OCI-LY3 (cell line): Measurements from ENCODE around the gene DDOST.

Source experiments
- H2AFZ ChIP-seq: fragments of 200-600, 300-600 bp; shearing (Covaris generic); 2 replicates; pipeline ENCODE4 v1.6.0; 2014; ENCODE audit warnings: antibody characterized with exemption, low read depth, low read length
- H3K27ac ChIP-seq: fragments of 200-600, 300-600 bp; sonication (generic); 2 replicates; pipeline ENCODE4 v1.5.1; 2014; ENCODE audit warnings: mild to moderate bottlenecking, low read length, moderate library complexity, mixed read lengths
- H3K27me3 ChIP-seq: fragments of 200-600, 300-600 bp; sonication (generic); 2 replicates; pipeline ENCODE4 v1.6.1; 2014; ENCODE audit warnings: low read depth, low read length, mixed read lengths
- H3K36me3 ChIP-seq: fragments of 200-600, 300-600 bp; sonication (generic); replicated peaks from 2 replicates; pipeline ENCODE3; 2014; ENCODE audit warnings: low read depth, low read length, mixed read lengths
- H3K4me1 ChIP-seq: fragments of 300-600, 200-600 bp; sonication (generic); 2 replicates; pipeline ENCODE4 v1.6.1; 2014; ENCODE audit warnings: low read length, mixed read lengths
- H3K4me2 ChIP-seq: fragments of 200-600, 300-600 bp; sonication (generic); 2 replicates; pipeline ENCODE4 v1.6.1; 2014; ENCODE audit warnings: low read length, mixed read lengths
- H3K4me3 ChIP-seq: fragments of 300-600, 200-600 bp; sonication (generic); 2 replicates; pipeline ENCODE4 v1.5.1; 2014; ENCODE audit warnings: antibody characterized with exemption, mild to moderate bottlenecking, low read length, moderate library complexity
- H3K79me2 ChIP-seq: fragments of 300-600, 200-600 bp; shearing (Covaris generic); 2 replicates; pipeline ENCODE4 v1.6.1; 2014; ENCODE audit warnings: mild to moderate bottlenecking, low read length, mixed read lengths
- H3K9ac ChIP-seq: fragments of 300-600, 200-600 bp; shearing (Covaris generic); 2 replicates; pipeline ENCODE4 v1.6.0; 2014; ENCODE audit warnings: mild to moderate bottlenecking, low read length, moderate library complexity
- H3K9me3 ChIP-seq: fragments of 200-600, 300-600 bp; shearing (Covaris generic); 2 replicates; pipeline ENCODE4 v1.6.1; 2014; ENCODE audit warnings: low read length, mixed read lengths; ENCODE audit not compliant: insufficient read depth
- H4K20me1 ChIP-seq: fragments of 200-600, 300-600 bp; sonication (generic); 2 replicates; pipeline ENCODE4 v1.6.1; 2016; ENCODE audit warnings: low read length, mixed read lengths; ENCODE audit not compliant: insufficient read depth
- CTCF ChIP-seq: fragments of 200-600, 300-600 bp; sonication (generic); IDR thresholded peaks from 2 replicates; pipeline ENCODE4 v1.5.1; 2014; ENCODE audit warnings: antibody characterized with exemption, low read length, low read depth
- EZH2phosphoT487 ChIP-seq: fragments of 200-600 bp; shearing (Covaris generic); IDR thresholded peaks from 2 replicates; pipeline ENCODE4 v1.6.1; 2018; ENCODE audit warnings: antibody characterized with exemption, mixed run types, low read depth

Gene DDOST

GRCh38 chr1:20689645-20690056 is 28.5 kb upstream of the DDOST start:
- Histone ChIP-seq H3K4me1 (no peaks in the 10 kb centered on the region), H3K4me2 (no peak overlapping the region), H3K9me3 (no peaks in the 10 kb centered on the region), H3K4me3 (no peak overlapping the region), H4K20me1 (no peaks in the 10 kb centered on the region), H2AFZ (no peak overlapping the region), H3K36me3 (no peaks in the 10 kb centered on the region), H3K79me2 (no peaks in the 10 kb centered on the region), H3K9ac (no peak overlapping the region), H3K27me3 (no peaks in the 10 kb centered on the region), H3K27ac (no peak overlapping the region)
- TF ChIP-seq EZH2phosphoT487 (no peak), CTCF (no peak)

- Histone ChIP-seq H3K27ac (no peak overlapping the region), H3K79me2 (no peaks in the 10 kb centered on the region), H3K4me1 (no peaks in the 10 kb centered on the region), H2AFZ (no peak overlapping the region), H3K9ac (no peak overlapping the region), H3K9me3 (no peaks in the 10 kb centered on the region), H3K27me3 (no peaks in the 10 kb centered on the region), H3K36me3 (no peaks in the 10 kb centered on the region), H3K4me3 (no peak overlapping the region), H4K20me1 (no peaks in the 10 kb centered on the region), H3K4me2 (no peak overlapping the region)
- TF ChIP-seq CTCF (no peak), EZH2phosphoT487 (no peak)
These were observed 25.9 kb upstream of the DDOST start for GRCh38 chr1:20686883-20687725.

- Histone ChIP-seq H3K9me3 (no peaks in the 10 kb centered on the region), H3K27ac (no peak overlapping the region), H3K9ac (no peak overlapping the region), H3K4me1 (no peaks in the 10 kb centered on the region), H2AFZ (no peak overlapping the region), H3K27me3 (no peaks in the 10 kb centered on the region), H3K36me3 (no peaks in the 10 kb centered on the region), H3K79me2 (no peaks in the 10 kb centered on the region), H4K20me1 (no peaks in the 10 kb centered on the region), H3K4me2 (no peak overlapping the region), H3K4me3 (no peak overlapping the region)
- TF ChIP-seq CTCF = no peak
- TF ChIP-seq EZH2phosphoT487 = no peak
These were observed 24.6 kb upstream of the DDOST start for GRCh38 chr1:20685741-20686140.

GRCh38 chr1:20685099-20685662 is 24.0 kb upstream of the DDOST start:
- H3K79me2 ChIP-seq = no peaks in the 10 kb centered on the region
- no peaks in the 10 kb centered on the region for H3K9me3 ChIP-seq
- TF ChIP-seq CTCF (no peak), EZH2phosphoT487 (no peak)
- H3K9ac ChIP-seq = no peak overlapping the region
- H3K4me1 ChIP-seq = no peaks in the 10 kb centered on the region
- H3K27me3 ChIP-seq = no peaks in the 10 kb centered on the region
- no peaks in the 10 kb centered on the region for H3K36me3 ChIP-seq
- H3K4me2 ChIP-seq = no peak overlapping the region
- H2AFZ ChIP-seq = no peak overlapping the region
- no peak overlapping the region for H3K4me3 ChIP-seq
- H4K20me1 ChIP-seq = no peaks in the 10 kb centered on the region
- no peak overlapping the region for H3K27ac ChIP-seq
